H1 (cell line): ENCODE results near the gene BCL2.

Source experiments
- BACH1 ChIP-seq: IDR thresholded peaks from 2 replicates; pipeline ENCODE4 v1.6.1; 2012; ENCODE audit warnings: low read length, improper control_type of control experiment
- CTCF ChIP-seq, 3 experiments: IDR thresholded peaks; 1 replicate in 2 of 3; 2 replicates in 1 of 3; pipeline versions ENCODE4 v1.5.1 to v1.6.1; 2011; ENCODE audit warnings: low read length in 3 of 3, mild to moderate bottlenecking in 3 of 3, inconsistent platforms in 2 of 3, low read depth in 1 of 3, moderate library complexity in 1 of 3; ENCODE audit not compliant: insufficient read depth in 1 of 3; ENCODE audit errors: control extremely low read depth in 1 of 3
- GTF2F1 ChIP-seq: IDR thresholded peaks from 2 replicates; pipeline ENCODE4 v1.6.1; 2012; ENCODE audit warnings: low read depth, low read length, improper control_type of control experiment, borderline replicate concordance
- POLR2A ChIP-seq, 2 experiments: IDR thresholded peaks; 1 replicate in 1 of 2; 2 replicates in 1 of 2; pipeline ENCODE4 v1.6.1; 2011; ENCODE audit warnings: low read depth in 2 of 2, low read length in 2 of 2, mild to moderate bottlenecking in 2 of 2; ENCODE audit errors: control extremely low read depth in 1 of 2
- RAD21 ChIP-seq, 2 experiments: IDR thresholded peaks in 1 of 2; conservative IDR thresholded peaks in 1 of 2; 2 replicates each; pipeline ENCODE4 v1.6.1; 2011; ENCODE audit warnings: low read depth in 2 of 2, low read length in 2 of 2, improper control_type of control experiment in 1 of 2, inconsistent platforms in 1 of 2, mild to moderate bottlenecking in 1 of 2, moderate library complexity in 1 of 2
- SIN3A ChIP-seq, 2 experiments: IDR thresholded peaks in 1 of 2; conservative IDR thresholded peaks in 1 of 2; 2 replicates each; pipeline ENCODE4 v1.6.1; 2011 to 2012; ENCODE audit warnings: low read length in 2 of 2, improper control_type of control experiment in 1 of 2, low read depth in 1 of 2, mild to moderate bottlenecking in 1 of 2
- YY1 ChIP-seq: IDR thresholded peaks from 2 replicates; pipeline ENCODE4 v1.6.1; 2011; ENCODE audit warnings: low read depth, mild to moderate bottlenecking, low read length
- ZNF274 ChIP-seq: IDR thresholded peaks from 2 replicates; pipeline ENCODE4 v1.7.0; 2012; ENCODE audit warnings: low read length, borderline replicate concordance; ENCODE audit errors: extremely low read depth

- peak; percentile 65 to 67 (median 65) for TF ChIP-seq CTCF (IDR thresholded peaks at IDR 0.05; ENCODE audit: control extremely low read depth in 1 of 3, insufficient read depth in 1 of 3, low read depth in 1 of 3, low read length in 3 of 3)
- TF ChIP-seq BACH1, result no peak
- TF ChIP-seq ZNF274, result no peak
- no peak for TF ChIP-seq YY1
- no peak for TF ChIP-seq GTF2F1
- TF ChIP-seq RAD21 (IDR thresholded peaks at IDR 0.05 in 1 of 2, conservative IDR thresholded peaks at IDR 0.05 in 1 of 2; ENCODE audit: low read depth in 2 of 2, low read length in 2 of 2), result peak; percentile 68 to 74
- TF ChIP-seq SIN3A (conservative IDR thresholded peaks at IDR 0.05 in 1 of 2, IDR thresholded peaks at IDR 0.05 in 1 of 2; ENCODE audit: low read depth in 1 of 2, low read length in 2 of 2), result no peak
- TF ChIP-seq POLR2A (IDR thresholded peaks at IDR 0.05; ENCODE audit: control extremely low read depth in 1 of 2, low read depth in 2 of 2, low read length in 2 of 2), result no peak
Observed at GRCh38 chr18:63342206-63342605, 22.6 kb upstream of the BCL2 start.
